Mesendoderm (in vitro differentiated cells): ENCODE measurements around the gene MATR3.

Experiments used
- DNase-seq: peaks from one replicate; pipeline ENCODE4 v3.0.0; 2013
- H2AK5ac ChIP-seq: 2 replicates; pipeline ENCODE4 v1.6.1; 2013; ENCODE audit warnings: low read length, inconsistent platforms
- H2BK120ac ChIP-seq: 2 replicates; pipeline ENCODE4 v1.6.1; 2013; ENCODE audit warnings: low read depth, mild to moderate bottlenecking, low read length, moderate library complexity, mixed read lengths
- H2BK15ac ChIP-seq: replicated peaks from 2 replicates; pipeline ENCODE4 v1.6.1; 2013; ENCODE audit warnings: low read depth, mild to moderate bottlenecking, moderate library complexity
- H2BK5ac ChIP-seq: 2 replicates; pipeline ENCODE4 v1.6.1; 2013; ENCODE audit warnings: low read length, inconsistent platforms
- H3K18ac ChIP-seq: 2 replicates; pipeline ENCODE4 v1.6.1; 2013; ENCODE audit warnings: mild to moderate bottlenecking, low read length, mixed read lengths
- H3K23ac ChIP-seq: one replicate; pipeline ENCODE4 v1.6.1; 2013; ENCODE audit warnings: low read length
- H3K27ac ChIP-seq: 2 replicates; pipeline ENCODE4 v1.5.1; 2013; ENCODE audit warnings: low read depth, mild to moderate bottlenecking, inconsistent platforms, low read length, moderate library complexity
- H3K27me3 ChIP-seq: 2 replicates; pipeline ENCODE4 v1.6.1; 2013; ENCODE audit warnings: low read length, control low read depth, mild to moderate bottlenecking, inconsistent platforms; ENCODE audit not compliant: insufficient read depth, poor library complexity
- H3K36me3 ChIP-seq: 2 replicates; pipeline ENCODE4 v1.6.1; 2013; ENCODE audit warnings: low read length, inconsistent platforms; ENCODE audit not compliant: control insufficient read depth, insufficient read depth
- H3K4ac ChIP-seq: one replicate; pipeline ENCODE4 v1.6.1; 2013; ENCODE audit warnings: low read depth, mild to moderate bottlenecking, low read length, moderate library complexity
- H3K4me1 ChIP-seq: 2 replicates; pipeline ENCODE4 v1.6.1; 2013; ENCODE audit warnings: low read depth, low read length, inconsistent platforms; ENCODE audit not compliant: control insufficient read depth
- H3K4me2 ChIP-seq: 2 replicates; pipeline ENCODE4 v1.6.1; 2013; ENCODE audit warnings: low read length
- H3K4me3 ChIP-seq: 2 replicates; pipeline ENCODE4 v1.5.1; 2013; ENCODE audit warnings: mild to moderate bottlenecking, low read length
- H3K56ac ChIP-seq: one replicate; pipeline ENCODE4 v1.6.1; 2013; ENCODE audit warnings: low read length
- H3K79me1 ChIP-seq: 2 replicates; pipeline ENCODE4 v1.6.1; 2013; ENCODE audit warnings: low read length, inconsistent platforms
- H3K79me2 ChIP-seq: 2 replicates; pipeline ENCODE4 v1.6.1; 2013; ENCODE audit warnings: mild to moderate bottlenecking, low read length; ENCODE audit not compliant: control insufficient read depth, insufficient read depth
- H3K9ac ChIP-seq: 2 replicates; pipeline ENCODE4 v1.6.1; 2013; ENCODE audit warnings: low read length, inconsistent platforms
- H4K5ac ChIP-seq: one replicate; pipeline ENCODE4 v1.6.1; 2013; ENCODE audit warnings: low read length
- H4K8ac ChIP-seq: one replicate; pipeline ENCODE4 v1.6.1; 2013; ENCODE audit warnings: low read depth, mild to moderate bottlenecking, control low read depth, low read length, moderate library complexity
- WGBS: extraction: QIAGEN DNeasy Blood & Tissue Kit; methylation state at CpG from one replicate; pipeline ENCODE4 v1.1.7; 2013; ENCODE audit warnings: low lambda C conversion rate, missing lambda C conversion rate; ENCODE audit not compliant: insufficient coverage; ENCODE audit errors: extremely low coverage; 5-methylcytosine and 5-hydroxymethylcytosine counted together

Gene MATR3

DNA sequence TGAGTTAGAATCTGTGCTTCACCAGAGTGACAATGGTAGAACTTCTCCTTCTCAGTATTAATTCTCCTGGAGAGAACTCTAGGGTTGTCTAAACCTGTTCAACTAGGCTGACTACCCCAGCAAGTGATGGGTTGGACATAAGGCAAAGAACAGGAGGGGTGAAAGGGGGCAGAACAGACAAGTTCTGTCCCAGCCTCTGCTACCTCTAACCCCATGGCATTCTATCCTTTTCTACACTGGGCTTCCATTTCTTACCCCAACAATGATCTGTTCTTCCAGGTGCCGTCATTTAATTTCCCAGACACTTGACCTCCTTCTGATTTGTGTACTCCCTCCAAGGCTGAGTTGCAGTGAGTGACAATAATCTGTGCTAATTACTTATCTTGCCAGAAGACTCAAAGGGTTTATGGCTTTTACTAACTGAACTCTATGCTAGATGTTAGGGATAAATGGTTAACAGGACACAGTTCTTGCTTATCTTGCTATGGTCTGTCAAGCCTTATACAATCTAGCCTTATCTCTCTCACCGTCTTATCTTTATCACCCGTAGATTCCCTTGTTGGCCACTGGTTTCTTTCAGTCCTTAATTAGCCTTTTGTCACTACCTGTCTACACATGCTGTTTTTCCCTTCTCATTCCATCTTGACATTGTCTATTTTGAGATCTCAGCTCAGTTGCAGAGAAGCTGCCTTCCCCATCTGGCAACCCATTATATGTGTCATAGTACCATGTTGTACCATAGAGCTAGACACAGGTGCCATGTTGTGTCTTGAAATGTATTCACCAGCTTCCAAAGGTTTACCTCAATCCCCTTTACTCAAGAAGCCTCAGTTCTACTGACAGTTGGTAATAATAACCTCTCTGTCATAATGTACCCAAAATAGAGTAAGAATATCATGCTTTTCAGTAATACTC, 10.0 kb upstream of the MATR3 start:
- no peak overlapping the region for H3K9ac ChIP-seq
- no CpG with 5 or more reads among the region's 3 CpGs for WGBS
- H3K27me3 ChIP-seq: no peaks in the 10 kb centered on the region
- no peak overlapping the region for H3K4me3 ChIP-seq
- H2BK5ac ChIP-seq: no peak overlapping the region
- peak; percentile 95 for DNase-seq
- H4K8ac ChIP-seq: no peak overlapping the region
- peaks cover 15% of the 10 kb centered on the region for H3K4me1 ChIP-seq
- H3K27ac ChIP-seq: peak overlapping the region; percentile 39
- H2BK120ac ChIP-seq: no peak overlapping the region
- no peak overlapping the region for H3K4ac ChIP-seq
- H2BK15ac ChIP-seq: no peak overlapping the region
- H3K79me2 ChIP-seq: peaks cover 14% of the 10 kb centered on the region
- H3K4me2 ChIP-seq: no peak overlapping the region
- H3K56ac ChIP-seq: no peak overlapping the region
- H3K79me1 ChIP-seq: peaks cover 4% of the 10 kb centered on the region
- peaks cover 6% of the 10 kb centered on the region for H3K36me3 ChIP-seq
- no peak overlapping the region for H3K18ac ChIP-seq
- no peak overlapping the region for H4K5ac ChIP-seq
- H2AK5ac ChIP-seq: no peak overlapping the region
- no peak overlapping the region for H3K23ac ChIP-seq

DNA sequence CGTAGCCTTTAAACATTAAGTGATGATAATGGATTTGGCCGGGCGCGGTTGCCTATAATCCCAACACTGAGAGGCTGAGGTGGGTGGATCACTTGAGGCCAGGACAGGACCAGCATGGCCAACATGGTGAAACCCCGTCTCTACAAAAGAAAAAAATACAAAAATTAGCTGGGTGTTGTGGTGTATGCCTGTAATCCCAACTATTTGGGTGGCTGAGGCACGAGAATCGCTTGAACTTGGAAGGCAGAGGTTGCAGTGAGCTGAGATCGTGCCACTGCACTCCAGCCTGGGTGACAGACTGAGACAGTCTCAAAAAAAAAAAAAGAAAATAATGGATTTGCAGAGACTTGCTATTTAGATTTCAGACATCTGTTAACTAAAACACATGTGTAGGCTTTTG, 9.2 kb upstream of the MATR3 start:
- Histone ChIP-seq H3K4me3 (no peak overlapping the region), H3K79me1 (no peaks in the 10 kb centered on the region)
- DNase-seq: no peak

DNA sequence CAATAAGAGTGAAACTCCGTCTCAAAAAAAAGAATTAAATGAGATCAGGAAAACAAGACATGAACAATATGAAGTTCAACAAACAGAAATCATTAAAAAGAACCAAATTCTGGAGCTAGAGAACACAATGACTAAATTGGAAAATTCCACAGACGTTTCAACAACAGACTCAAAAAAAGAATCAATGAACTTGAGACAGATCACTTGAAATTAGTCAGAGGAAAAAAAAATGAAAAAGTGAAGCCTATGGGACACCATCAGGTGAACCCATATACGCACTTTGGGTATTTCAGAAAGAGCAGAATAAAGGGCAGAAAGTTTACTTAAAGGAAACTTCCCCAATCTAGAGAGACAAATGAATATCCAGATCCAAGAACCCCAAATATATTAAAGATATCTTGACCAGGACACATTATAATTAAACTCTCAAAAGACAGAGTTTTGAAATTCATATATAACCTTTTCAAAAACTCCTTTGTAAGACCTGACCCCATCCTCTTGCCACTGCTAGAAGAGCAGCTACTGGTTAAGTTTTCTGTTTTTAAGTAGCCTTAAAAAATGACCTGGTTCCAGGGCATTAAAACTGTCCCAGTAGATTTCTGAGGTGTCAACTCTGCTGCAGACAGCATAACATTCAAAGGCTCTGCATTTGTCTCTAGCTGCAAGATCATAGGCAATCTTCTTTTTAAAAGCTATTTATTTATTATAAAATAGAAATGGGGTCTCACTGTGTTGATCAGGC, 7.7 kb upstream of the MATR3 start:
- no peaks in the 10 kb centered on the region for H3K36me3 ChIP-seq
- no peak overlapping the region for H4K8ac ChIP-seq
- no peak overlapping the region for H3K56ac ChIP-seq
- no CpG with 5 or more reads among the region's 3 CpGs for WGBS
- no peak overlapping the region for H3K4me3 ChIP-seq
- no peak overlapping the region for H3K4me2 ChIP-seq
- no peak overlapping the region for H2BK15ac ChIP-seq
- H3K18ac ChIP-seq: no peak overlapping the region
- H3K27me3 ChIP-seq: no peaks in the 10 kb centered on the region
- no peak overlapping the region for H2BK120ac ChIP-seq
- H4K5ac ChIP-seq: no peak overlapping the region
- peaks cover 9% of the 10 kb centered on the region for H3K4me1 ChIP-seq
- no peaks in the 10 kb centered on the region for H3K79me1 ChIP-seq
- no peak overlapping the region for H3K4ac ChIP-seq
- H2BK5ac ChIP-seq: no peak overlapping the region
- peaks cover 1% of the 10 kb centered on the region for H3K79me2 ChIP-seq
- no peak overlapping the region for H3K23ac ChIP-seq
- H2AK5ac ChIP-seq: no peak overlapping the region
- no peak for DNase-seq
- no peak overlapping the region for H3K9ac ChIP-seq
- no peak overlapping the region for H3K27ac ChIP-seq

More for the DNA sequence above, 9.2 kb upstream of the MATR3 start:
- H3K23ac ChIP-seq: no peak overlapping the region
- H2BK15ac ChIP-seq: no peak overlapping the region
- H3K18ac ChIP-seq: no peak overlapping the region
- no peak overlapping the region for H3K56ac ChIP-seq
- peaks cover 11% of the 10 kb centered on the region for H3K4me1 ChIP-seq
- no peak overlapping the region for H3K4ac ChIP-seq
- no peak overlapping the region for H2BK120ac ChIP-seq
- H3K36me3 ChIP-seq: peaks cover 2% of the 10 kb centered on the region
- WGBS: no CpG with 5 or more reads among the region's 8 CpGs
- H4K5ac ChIP-seq: no peak overlapping the region
- H4K8ac ChIP-seq: no peak overlapping the region
- H3K27ac ChIP-seq: no peak overlapping the region
- no peaks in the 10 kb centered on the region for H3K27me3 ChIP-seq
- H3K9ac ChIP-seq: no peak overlapping the region
- no peak overlapping the region for H2BK5ac ChIP-seq
- no peak overlapping the region for H2AK5ac ChIP-seq
- no peak overlapping the region for H3K4me2 ChIP-seq
- H3K79me2 ChIP-seq: peaks cover 9% of the 10 kb centered on the region

DNA sequence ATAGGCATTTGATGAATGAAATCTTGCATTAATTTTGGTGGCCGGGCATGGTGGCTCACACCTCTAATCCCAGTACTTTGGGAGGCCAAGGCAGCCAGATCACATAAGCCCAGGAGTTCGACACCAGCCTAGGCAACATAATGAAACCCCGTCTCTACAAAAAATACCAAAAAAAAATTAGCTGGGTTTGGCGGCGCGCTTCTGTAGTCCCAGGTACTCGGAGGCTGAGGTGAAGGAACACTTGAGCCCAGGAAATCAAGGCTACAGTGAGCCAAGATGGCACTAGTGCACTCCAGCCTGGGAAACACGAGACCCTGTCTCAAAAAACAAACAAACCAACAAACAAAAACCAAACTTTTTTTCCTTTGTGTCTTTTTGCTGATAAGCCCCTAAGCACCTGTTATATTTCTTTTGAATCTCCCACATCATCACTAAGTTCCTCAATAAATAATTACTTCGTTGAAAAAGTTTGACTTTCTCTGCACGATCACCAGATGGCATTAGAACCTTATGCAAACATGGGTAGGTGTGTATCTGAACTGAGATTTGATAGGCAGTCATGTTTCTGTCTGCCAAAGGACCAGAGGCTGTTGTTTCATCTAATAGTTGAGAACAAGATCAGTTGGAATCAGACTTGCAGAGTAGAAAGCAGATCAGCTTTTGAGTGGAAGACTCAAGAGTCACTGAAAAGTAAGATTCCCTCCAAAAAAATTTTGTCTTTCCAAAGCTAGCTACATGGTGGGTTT, 5.5 kb upstream of the MATR3 start:
- Histone ChIP-seq H3K56ac (no peak overlapping the region), H3K4ac (no peak overlapping the region), H2BK120ac (no peak overlapping the region), H3K36me3 (no peaks in the 10 kb centered on the region), H3K4me1 (peaks cover 4% of the 10 kb centered on the region), H3K4me3 (no peak overlapping the region), H4K5ac (no peak overlapping the region), H2BK15ac (no peak overlapping the region), H4K8ac (no peak overlapping the region), H3K23ac (no peak overlapping the region), H3K4me2 (no peak overlapping the region), H3K27me3 (no peaks in the 10 kb centered on the region), H3K79me2 (no peaks in the 10 kb centered on the region), H3K79me1 (no peaks in the 10 kb centered on the region), H2AK5ac (no peak overlapping the region), H2BK5ac (no peak overlapping the region), H3K27ac (no peak overlapping the region), H3K18ac (no peak overlapping the region), H3K9ac (no peak overlapping the region)
- no CpG with 5 or more reads among the region's 10 CpGs for WGBS
- DNase-seq: no peak

DNA sequence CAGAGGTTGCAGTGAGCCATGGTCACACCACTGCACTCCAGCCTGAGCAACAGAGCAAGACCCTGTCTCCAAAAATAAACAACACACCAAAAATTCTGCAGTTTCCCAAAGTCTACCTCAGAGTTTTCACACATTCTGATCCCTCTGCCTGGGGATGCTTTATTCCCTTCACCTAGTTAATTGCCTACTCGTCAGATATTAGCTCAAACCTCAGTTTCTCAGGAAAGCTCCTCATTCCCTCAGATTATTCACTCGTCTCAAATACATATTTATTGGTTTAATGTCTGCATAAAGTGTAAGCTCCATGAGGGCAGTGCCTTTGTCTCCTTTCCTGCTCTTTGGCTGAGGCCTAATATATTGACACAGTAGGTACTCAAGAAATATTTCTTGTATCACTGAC, 2.5 kb upstream of the MATR3 start:
- H3K79me2 ChIP-seq: peaks cover 26% of the 10 kb centered on the region
- H3K4me1 ChIP-seq: peaks cover 2% of the 10 kb centered on the region
- H2BK120ac ChIP-seq: no peak overlapping the region
- no peak overlapping the region for H3K18ac ChIP-seq
- H2AK5ac ChIP-seq: no peak overlapping the region
- H2BK5ac ChIP-seq: no peak overlapping the region
- H2BK15ac ChIP-seq: no peak overlapping the region
- H3K79me1 ChIP-seq: no peaks in the 10 kb centered on the region
- WGBS: no CpG with 5 or more reads among the region's 2 CpGs
- H3K4me3 ChIP-seq: no peak overlapping the region
- no peaks in the 10 kb centered on the region for H3K27me3 ChIP-seq
- H3K23ac ChIP-seq: no peak overlapping the region
- H4K5ac ChIP-seq: no peak overlapping the region
- H3K27ac ChIP-seq: no peak overlapping the region
- no peak overlapping the region for H3K56ac ChIP-seq
- no peak overlapping the region for H3K9ac ChIP-seq
- no peak overlapping the region for H3K4ac ChIP-seq
- H4K8ac ChIP-seq: no peak overlapping the region
- H3K4me2 ChIP-seq: no peak overlapping the region
- no peaks in the 10 kb centered on the region for H3K36me3 ChIP-seq
- no peak for DNase-seq
